Measurements from ENCODE around the gene LRMDA. TPM values are rescaled to one million over a fixed set of nuclear protein-coding genes. Genes with fewer than 3 reads are reported as not detected.

The LRMDA gene
- polyA plus RNA-seq, 2 of the 4 experiments (the other 2 are of a cell fraction), result 4.6 to 5.2 TPM

- no peak overlapping the region for H3K27ac ChIP-seq
- H3K4me1 ChIP-seq, result no peaks in the 10 kb centered on the region
- WGBS (ENCODE audit: missing lambda C conversion rate), result 49% methylated on average over 2 of the region's 2 CpGs
- H3K4me3 ChIP-seq, result no peak overlapping the region
- 0 out of 3 replicates have a peak, but pooled peaks cover 2% of the 10 kb centered on the region for H3K9me3 ChIP-seq
- ATAC-seq (no peak), FAIRE-seq (no peak), DNase-seq (ENCODE audit: low read depth in 1 of 2, low spot score in 1 of 2) (no peak)
- ChIA-PET CTCF (interaction anchor here (1.0 kb wide), 1 partner anchor 10 kb away, joined by 3 read pairs; no protein-coding TSS in a partner anchor), POLR2A (no interaction called here)
- TF ChIP-seq HEYL (CRISPR knock-in tag; IDR thresholded peaks at IDR 0.05), result no peak
- no peak for TF ChIP-seq JUN (IDR thresholded peaks at IDR 0.05)
- no peak overlapping the region for H3K4me2 ChIP-seq
These were observed 385.8 kb downstream of the LRMDA start for GRCh38 chr10:75817198-75817597.

GRCh38 chr10:75818552-75818951, 387.1 kb downstream of the LRMDA start:
- Histone ChIP-seq H3K4me1 (no peaks in the 10 kb centered on the region), H3K9me3 (0 out of 3 replicates have a peak, but pooled peaks cover 2% of the 10 kb centered on the region), H3K4me3 (no peak overlapping the region), H3K4me2 (no peak overlapping the region), H3K27ac (no peak overlapping the region)
- TF ChIP-seq HMGXB4 (CRISPR knock-in tag; IDR thresholded peaks at IDR 0.05; ENCODE audit: borderline replicate concordance) (no peak), SMC3 (IDR thresholded peaks at IDR 0.05) (no peak), TP53 (CRISPR knock-in tag; IDR thresholded peaks at IDR 0.05) (no peak)
- TF ChIP-seq, protein P1, sequence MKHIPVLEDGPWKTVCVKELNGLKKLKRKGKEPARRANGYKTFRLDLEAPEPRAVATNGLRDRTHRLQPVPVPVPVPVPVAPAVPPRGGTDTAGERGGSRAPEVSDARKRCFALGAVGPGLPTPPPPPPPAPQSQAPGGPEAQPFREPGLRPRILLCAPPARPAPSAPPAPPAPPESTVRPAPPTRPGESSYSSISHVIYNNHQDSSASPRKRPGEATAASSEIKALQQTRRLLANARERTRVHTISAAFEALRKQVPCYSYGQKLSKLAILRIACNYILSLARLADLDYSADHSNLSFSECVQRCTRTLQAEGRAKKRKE (CRISPR knock-in tag; IDR thresholded peaks at IDR 0.05; ENCODE audit: low read depth), result no peak
- TF ChIP-seq, protein P2, sequence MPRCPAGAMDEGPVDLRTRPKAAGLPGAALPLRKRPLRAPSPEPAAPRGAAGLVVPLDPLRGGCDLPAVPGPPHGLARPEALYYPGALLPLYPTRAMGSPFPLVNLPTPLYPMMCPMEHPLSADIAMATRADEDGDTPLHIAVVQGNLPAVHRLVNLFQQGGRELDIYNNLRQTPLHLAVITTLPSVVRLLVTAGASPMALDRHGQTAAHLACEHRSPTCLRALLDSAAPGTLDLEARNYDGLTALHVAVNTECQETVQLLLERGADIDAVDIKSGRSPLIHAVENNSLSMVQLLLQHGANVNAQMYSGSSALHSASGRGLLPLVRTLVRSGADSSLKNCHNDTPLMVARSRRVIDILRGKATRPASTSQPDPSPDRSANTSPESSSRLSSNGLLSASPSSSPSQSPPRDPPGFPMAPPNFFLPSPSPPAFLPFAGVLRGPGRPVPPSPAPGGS (IDR thresholded peaks at IDR 0.05), result no peak
- DNase-seq (ENCODE audit: low read depth in 1 of 2, low spot score in 1 of 2) (no peak), ATAC-seq (no peak), FAIRE-seq (no peak)
- WGBS (ENCODE audit: missing lambda C conversion rate), result 24% methylated on average over 4 of the region's 4 CpGs
- ChIA-PET POLR2A (no interaction called here), CTCF (no interaction called here)

GRCh38 chr10:75825235-75825634, 393.8 kb downstream of the LRMDA start:
- no peak overlapping the region for H3K4me2 ChIP-seq
- WGBS (ENCODE audit: missing lambda C conversion rate), result 48% methylated on average over 5 of the region's 5 CpGs
- POLR2A ChIA-PET, result no interaction called here
- DNase-seq (ENCODE audit: low read depth in 1 of 2, low spot score in 1 of 2), result no peak
- no peak for FAIRE-seq
- CTCF ChIA-PET, result interaction anchor here (2.0 kb wide), 1 partner anchor 211 kb away, joined by 4 read pairs; no protein-coding TSS in a partner anchor
- no peak for ATAC-seq
- H3K27ac ChIP-seq, result no peak overlapping the region
- H3K4me3 ChIP-seq, result no peak overlapping the region
- H3K9me3 ChIP-seq, result 0 out of 3 replicates have a peak, but pooled peaks cover 2% of the 10 kb centered on the region
- no peaks in the 10 kb centered on the region for H3K4me1 ChIP-seq
- TF ChIP-seq HOXB13 (CRISPR knock-in tag; IDR thresholded peaks at IDR 0.05; ENCODE audit: low read depth) (no peak), GATA3 (IDR thresholded peaks at IDR 0.05; ENCODE audit: borderline replicate concordance) (no peak), KDM5A (IDR thresholded peaks at IDR 0.05) (no peak), ZSCAN20 (CRISPR knock-in tag; IDR thresholded peaks at IDR 0.05) (no peak), CBX8 (IDR thresholded peaks at IDR 0.05) (no peak), ESRRA (IDR thresholded peaks at IDR 0.05; ENCODE audit: borderline replicate concordance, low read length) (no peak), RARB (CRISPR knock-in tag; IDR thresholded peaks at IDR 0.05) (no peak)

DNA sequence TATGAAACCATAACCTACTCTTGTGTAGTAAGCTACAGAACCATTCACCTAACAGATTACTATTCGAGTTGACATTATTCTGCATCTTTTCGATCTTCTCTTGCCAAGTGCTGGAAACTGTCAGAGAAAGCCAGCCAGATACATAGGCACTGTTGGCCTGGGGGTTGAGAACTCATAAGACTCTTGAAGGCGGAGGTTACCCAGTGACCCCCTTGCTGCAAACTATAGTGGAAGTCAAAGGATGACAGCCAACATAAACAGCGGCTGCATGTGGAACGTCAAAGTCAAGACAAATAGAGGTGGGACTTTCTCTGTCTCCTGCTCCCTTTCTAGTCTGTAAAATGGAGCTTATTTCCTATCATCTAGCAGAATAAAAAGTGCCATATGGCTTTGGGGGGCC, 394.2 kb downstream of the LRMDA start:
- Histone ChIP-seq H3K4me3 (no peak overlapping the region), H3K4me1 (no peaks in the 10 kb centered on the region), H3K4me2 (no peak overlapping the region), H3K9me3 (0 out of 3 replicates have a peak, but pooled peaks cover 2% of the 10 kb centered on the region), H3K27ac (no peak overlapping the region)
- CTCF ChIA-PET, result interaction anchor here (2.0 kb wide), 1 partner anchor 211 kb away, joined by 4 read pairs; no protein-coding TSS in a partner anchor
- ATAC-seq (no peak), FAIRE-seq (no peak), DNase-seq (ENCODE audit: low read depth in 1 of 2, low spot score in 1 of 2) (no peak)
- POLR2A ChIA-PET, result no interaction called here
- no peak for TF ChIP-seq FOSB (CRISPR knock-in tag; IDR thresholded peaks at IDR 0.05)
- TF ChIP-seq MAZ (IDR thresholded peaks at IDR 0.05; ENCODE audit: borderline replicate concordance, low read depth, low read length), result no peak
- no peak for TF ChIP-seq CTCF (IDR thresholded peaks at IDR 0.05)
- TF ChIP-seq NPAS2 (CRISPR knock-in tag; IDR thresholded peaks at IDR 0.05; ENCODE audit: borderline replicate concordance), result no peak
- TF ChIP-seq KDM1A (IDR thresholded peaks at IDR 0.05; ENCODE audit: low read depth), result no peak
- no peak for TF ChIP-seq EP300 (IDR thresholded peaks at IDR 0.05)
- WGBS (ENCODE audit: missing lambda C conversion rate), result 62% methylated on average over 5 of the region's 5 CpGs

Data from A549 (cell line).